NCI-H2227 treated with DMSO at 0.1 percent for 48 hours (cell line): ENCODE results near the gene FSTL1.

Source experiments
- DNase-seq: peaks from one replicate; lab custom pipeline; 2025; lab: John Stamatoyannopoulos, UW

Gene FSTL1, protein sequence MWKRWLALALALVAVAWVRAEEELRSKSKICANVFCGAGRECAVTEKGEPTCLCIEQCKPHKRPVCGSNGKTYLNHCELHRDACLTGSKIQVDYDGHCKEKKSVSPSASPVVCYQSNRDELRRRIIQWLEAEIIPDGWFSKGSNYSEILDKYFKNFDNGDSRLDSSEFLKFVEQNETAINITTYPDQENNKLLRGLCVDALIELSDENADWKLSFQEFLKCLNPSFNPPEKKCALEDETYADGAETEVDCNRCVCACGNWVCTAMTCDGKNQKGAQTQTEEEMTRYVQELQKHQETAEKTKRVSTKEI

DNA sequence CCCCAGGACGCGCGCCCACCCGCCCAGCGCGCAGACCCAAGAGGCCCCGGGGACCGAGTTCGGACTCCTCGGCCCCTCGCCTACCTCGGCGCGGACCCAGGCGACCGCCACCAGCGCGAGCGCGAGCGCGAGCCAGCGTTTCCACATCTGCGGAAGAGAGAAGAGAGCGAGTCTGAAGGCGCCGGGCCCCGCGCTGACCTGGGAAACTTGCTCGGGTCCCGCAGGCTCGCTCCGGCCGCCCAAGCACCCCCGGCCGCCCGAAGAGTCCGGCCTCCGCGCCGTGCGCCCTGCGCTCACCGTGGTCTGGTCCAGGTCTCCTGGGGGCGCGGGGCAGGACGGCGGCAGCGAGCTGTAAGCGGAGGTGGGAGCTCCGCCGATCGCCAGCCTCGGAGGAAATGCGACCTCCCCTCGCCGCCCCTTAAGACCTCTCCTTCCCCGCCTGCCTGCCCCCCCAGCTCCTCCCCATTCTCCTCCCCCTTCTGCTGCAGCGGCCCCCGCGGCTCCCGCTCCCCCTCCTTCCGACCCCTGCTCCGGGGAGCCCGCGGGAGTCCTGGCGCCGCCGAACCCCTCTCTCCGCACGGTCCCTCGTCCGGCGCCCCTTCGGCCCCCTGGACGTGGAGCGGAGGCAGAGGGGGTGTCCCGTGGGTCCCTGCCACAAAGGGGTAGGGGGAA is at the start of gene FSTL1:
FSTL1 (minus strand) TSS at position 393 of the 672 bp plus-strand sequence; CDS start at position 147, 246 bp downstream.
- DNase-seq, result no peak

GRCh38 chr3:120498556-120499346 is 48.0 kb upstream of the FSTL1 start:
- no peak for DNase-seq

GRCh38 chr3:120497818-120498217 is 47.0 kb upstream of the FSTL1 start:
- no peak for DNase-seq

GRCh38 chr3:120497336-120497735 is 46.5 kb upstream of the FSTL1 start:
- no peak for DNase-seq

- no peak for DNase-seq
Observed at GRCh38 chr3:120496278-120497002, 45.6 kb upstream of the FSTL1 start.

DNA sequence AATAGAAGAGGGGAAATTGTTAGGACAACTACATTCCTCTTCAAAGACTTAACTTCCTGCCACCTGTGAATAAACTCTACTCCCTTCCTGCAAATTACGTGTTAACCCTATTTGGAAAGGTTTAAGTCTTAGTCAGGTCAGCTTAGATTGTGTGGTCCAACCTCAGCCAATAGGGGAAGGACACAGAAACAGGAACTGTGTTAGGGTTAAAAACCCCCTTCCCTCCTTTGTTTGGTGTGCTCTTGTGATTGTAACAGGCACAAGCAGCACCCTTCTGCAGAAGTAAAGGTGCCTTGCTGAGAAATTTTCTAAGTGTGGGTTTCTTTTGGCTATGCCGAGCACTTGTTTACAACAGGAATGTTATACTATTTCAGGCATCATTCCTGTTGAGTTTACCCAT is 45.0 kb upstream of the FSTL1 start:
- DNase-seq, result no peak

GRCh38 chr3:120492103-120492502 is 41.3 kb upstream of the FSTL1 start:
- DNase-seq, result no peak

- no peak for DNase-seq
Observed at GRCh38 chr3:120489421-120489820, 38.6 kb upstream of the FSTL1 start.

GRCh38 chr3:120488296-120488695 is 37.5 kb upstream of the FSTL1 start:
- no peak for DNase-seq

DNA sequence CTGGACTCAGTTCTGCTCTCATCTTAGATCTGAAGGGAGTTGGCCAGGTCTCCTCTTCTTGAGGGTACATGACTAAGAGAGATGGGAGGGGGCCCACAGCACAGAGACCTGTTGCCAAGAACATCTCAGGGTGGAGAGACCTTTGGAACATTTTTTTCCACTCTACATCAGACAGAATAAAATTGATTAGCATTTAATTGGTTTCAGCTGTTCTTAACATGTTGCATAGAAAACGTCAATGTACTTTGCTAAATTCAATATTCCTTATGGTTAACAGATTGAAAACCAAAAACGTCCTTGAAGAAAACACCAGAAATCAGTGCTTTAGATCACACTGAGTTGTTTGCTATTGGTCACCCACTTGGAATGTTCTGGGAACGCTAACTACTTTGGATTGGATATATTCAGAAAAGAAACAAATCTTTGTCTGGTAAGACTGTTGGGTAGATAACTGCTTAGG is 36.4 kb upstream of the FSTL1 start:
- no peak for DNase-seq

GRCh38 chr3:120481081-120481480 is 30.3 kb upstream of the FSTL1 start:
- DNase-seq, result no peak

DNA sequence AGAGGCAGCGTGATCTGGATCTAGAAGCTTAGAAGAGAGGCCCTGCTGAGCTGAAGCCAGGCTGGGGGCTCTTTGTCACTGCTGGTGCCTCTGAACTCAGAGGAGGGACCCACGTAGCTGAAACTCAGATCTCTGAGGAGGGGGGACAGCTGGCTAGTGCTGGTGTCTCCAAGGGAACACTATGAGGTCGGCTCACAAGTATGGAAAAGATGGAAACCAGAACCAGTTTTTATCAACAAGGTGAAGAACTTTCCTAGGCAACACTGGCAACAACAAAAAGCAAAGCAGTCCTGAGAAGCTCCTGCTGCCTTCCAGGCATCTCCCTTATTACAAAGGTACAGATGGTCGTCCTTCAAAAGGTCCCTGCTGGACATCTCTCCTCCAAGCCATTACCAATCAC is 27.0 kb upstream of the FSTL1 start:
- no peak for DNase-seq

- DNase-seq, result peak; percentile 4
Observed at GRCh38 chr3:120475722-120476377, 25.1 kb upstream of the FSTL1 start.

- no peak for DNase-seq
Observed at GRCh38 chr3:120473896-120474675, 23.3 kb upstream of the FSTL1 start.

DNA sequence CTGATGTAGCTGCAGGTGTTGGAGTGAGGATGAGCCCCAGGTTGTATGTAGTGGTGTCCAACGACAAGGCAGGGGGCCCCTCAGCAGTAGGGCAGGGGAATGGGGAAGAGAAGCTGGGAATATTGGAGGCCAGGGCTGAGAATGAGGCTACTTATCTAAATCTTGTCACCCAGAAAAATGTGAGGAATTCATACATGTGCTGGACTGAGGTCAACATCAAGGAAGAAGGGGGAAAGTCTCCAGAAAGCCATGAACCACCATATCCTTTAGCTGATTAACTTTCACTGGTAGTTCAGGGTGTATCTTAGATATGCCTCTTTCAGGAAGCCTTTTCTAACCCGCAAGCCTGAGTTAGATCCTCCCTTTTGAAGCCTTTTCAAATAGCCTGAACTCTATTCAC is 22.6 kb upstream of the FSTL1 start:
- DNase-seq, result no peak

- DNase-seq, result no peak
Observed at GRCh38 chr3:120472121-120472844, 21.5 kb upstream of the FSTL1 start.

GRCh38 chr3:120471643-120472042 is 20.9 kb upstream of the FSTL1 start:
- DNase-seq, result no peak

DNA sequence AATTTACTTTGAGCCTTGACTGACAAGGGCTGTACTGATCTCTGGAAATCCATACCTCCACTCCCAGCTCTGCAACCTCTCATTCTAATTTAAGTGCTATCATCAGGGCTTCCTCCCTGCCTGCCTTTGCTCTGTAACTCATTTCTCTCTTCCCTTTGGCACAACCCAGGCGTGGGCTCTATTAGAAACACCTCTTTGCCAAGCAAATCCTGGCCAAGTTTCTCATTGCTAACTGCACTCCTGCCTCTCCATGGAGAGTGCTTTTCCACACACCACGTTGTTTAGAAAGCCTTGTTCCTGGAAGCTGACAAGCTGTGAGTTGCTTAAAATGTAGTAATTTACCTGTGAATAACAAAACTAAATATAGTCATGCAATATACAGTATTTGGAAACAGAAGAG is 20.1 kb upstream of the FSTL1 start:
- no peak for DNase-seq

GRCh38 chr3:120469882-120470301 is 19.1 kb upstream of the FSTL1 start:
- no peak for DNase-seq

GRCh38 chr3:120469440-120469839 is 18.6 kb upstream of the FSTL1 start:
- DNase-seq, result no peak
